ENCODE results near the gene RET.

Gene RET

GRCh38 chr10:43062402-43063160 lies 14.3 kb upstream of the RET start:
- no peak for DNase-seq (ENCODE audit: low spot score)

GRCh38 chr10:43064331-43065075 lies 12.4 kb upstream of the RET start:
- no peak for DNase-seq (ENCODE audit: low spot score)

- DNase-seq (ENCODE audit: low spot score): no peak
Observed at GRCh38 chr10:43065234-43065633, 11.6 kb upstream of the RET start.

GRCh38 chr10:43065761-43066160 lies 11.1 kb upstream of the RET start:
- DNase-seq (ENCODE audit: low spot score): no peak

- DNase-seq (ENCODE audit: low spot score): no peak
Observed at GRCh38 chr10:43066481-43066880, 10.4 kb upstream of the RET start.

- DNase-seq (ENCODE audit: low spot score): no peak
Observed at GRCh38 chr10:43067391-43068135, 9.3 kb upstream of the RET start.

- DNase-seq (ENCODE audit: low spot score): no peak
Observed at GRCh38 chr10:43068136-43068395, 8.8 kb upstream of the RET start.

GRCh38 chr10:43068471-43069210 lies 8.2 kb upstream of the RET start:
- no peak for DNase-seq (ENCODE audit: low spot score)

GRCh38 chr10:43069211-43069515 lies 7.7 kb upstream of the RET start:
- DNase-seq (ENCODE audit: low spot score): no peak

- no peak for DNase-seq (ENCODE audit: low spot score)
Observed at GRCh38 chr10:43069579-43069978, 7.3 kb upstream of the RET start.

- DNase-seq (ENCODE audit: low spot score): no peak
Observed at GRCh38 chr10:43070121-43071085, 6.5 kb upstream of the RET start.

GRCh38 chr10:43071865-43072650 lies 4.8 kb upstream of the RET start:
- no peak for DNase-seq (ENCODE audit: low spot score)

- DNase-seq (ENCODE audit: low spot score): no peak
Observed at GRCh38 chr10:43073191-43073590, 3.7 kb upstream of the RET start.

GRCh38 chr10:43073721-43074120 lies 3.1 kb upstream of the RET start:
- DNase-seq (ENCODE audit: low spot score): no peak

- no peak for DNase-seq (ENCODE audit: low spot score)
Observed at GRCh38 chr10:43074409-43074808, 2.5 kb upstream of the RET start.

- no peak for DNase-seq (ENCODE audit: low spot score)
Observed at GRCh38 chr10:43074827-43075611, 1.9 kb upstream of the RET start.

GRCh38 chr10:43075612-43076003 lies 1.3 kb upstream of the RET start:
- DNase-seq (ENCODE audit: low spot score): no peak

- DNase-seq (ENCODE audit: low spot score): no peak
Observed at GRCh38 chr10:43076311-43076875, 476 bp upstream of the RET start.

- DNase-seq (ENCODE audit: low spot score): no peak
Observed at GRCh38 chr10:43077421-43078171, 727 bp downstream of the RET start.
